Activated T-cell treated with anti-CD3 and anti-CD28 coated beads, Interleukin-2, amount 50 U/mL, for 72 hours (primary cell): ENCODE data around the gene TAOK3. TPM values are rescaled to one million over a fixed set of nuclear protein-coding genes. Genes with fewer than 3 reads are reported as not detected.

ENCODE experiments used
- ATAC-seq, 2 donors: fragments of 150-1000 bp; cut with Tn5 transposase; replicated peaks in 1 of 2; 2 replicates each; pipeline ENCODE4 v1.10.0; 2021; ENCODE audit warnings: moderate library complexity in 2 of 2, mild to moderate bottlenecking in 1 of 2
- DNase-seq, 2 donors: peaks; one replicate each; pipeline ENCODE4 v3.0.0; 2021 to 2022; ENCODE audit warnings: mixed read lengths in 1 of 2
- H3K27ac Mint-ChIP-seq: one replicate; pipeline ENCODE4 v1.8.0; 2022; ENCODE audit warnings: mild to moderate bottlenecking, moderate library complexity, mixed read lengths
- H3K27me3 Mint-ChIP-seq: one replicate; pipeline ENCODE4 v1.8.0; 2022; ENCODE audit warnings: low read depth, mixed read lengths
- H3K36me3 Mint-ChIP-seq, 2 donors: one replicate each; pipeline ENCODE4 v1.8.0; 2022; ENCODE audit warnings: mixed read lengths in 2 of 2, mild to moderate bottlenecking in 1 of 2; ENCODE audit not compliant: insufficient read depth in 2 of 2
- H3K4me1 Mint-ChIP-seq: one replicate; pipeline ENCODE4 v1.8.0; 2022; ENCODE audit warnings: low read depth, mixed read lengths
- H3K4me3 Mint-ChIP-seq, 2 donors: one replicate each; pipeline ENCODE4 v1.8.0; 2022; ENCODE audit warnings: mild to moderate bottlenecking in 2 of 2, mixed read lengths in 2 of 2, moderate library complexity in 2 of 2
- H3K9me3 Mint-ChIP-seq, 2 donors: one replicate each; pipeline ENCODE4 v1.8.0; 2022; ENCODE audit warnings: mixed read lengths in 2 of 2
- total RNA-seq, 2 donors: library from RNA; stranded (reverse); gene quantifications; one replicate each; pipeline ENCODE4 v1.2.3, GENCODE V29; 2022

Gene TAOK3
- total RNA-seq, 2 donors from 2014 or later, result 46.8 to 49.2 TPM

GRCh38 chr12:118391424-118391823 is 18.7 kb upstream of the TAOK3 start:
- Mint-ChIP-seq H3K4me1 (no peaks in the 10 kb centered on the region), H3K4me3 (no peak overlapping the region), H3K27me3 (no peaks in the 10 kb centered on the region), H3K27ac (no peak overlapping the region), H3K9me3 (no peaks in the 10 kb centered on the region), H3K36me3 (peaks cover 3 to 15% of the 10 kb centered on the region in 2 donors)
- ATAC-seq (no peak), DNase-seq (no peak)

DNA sequence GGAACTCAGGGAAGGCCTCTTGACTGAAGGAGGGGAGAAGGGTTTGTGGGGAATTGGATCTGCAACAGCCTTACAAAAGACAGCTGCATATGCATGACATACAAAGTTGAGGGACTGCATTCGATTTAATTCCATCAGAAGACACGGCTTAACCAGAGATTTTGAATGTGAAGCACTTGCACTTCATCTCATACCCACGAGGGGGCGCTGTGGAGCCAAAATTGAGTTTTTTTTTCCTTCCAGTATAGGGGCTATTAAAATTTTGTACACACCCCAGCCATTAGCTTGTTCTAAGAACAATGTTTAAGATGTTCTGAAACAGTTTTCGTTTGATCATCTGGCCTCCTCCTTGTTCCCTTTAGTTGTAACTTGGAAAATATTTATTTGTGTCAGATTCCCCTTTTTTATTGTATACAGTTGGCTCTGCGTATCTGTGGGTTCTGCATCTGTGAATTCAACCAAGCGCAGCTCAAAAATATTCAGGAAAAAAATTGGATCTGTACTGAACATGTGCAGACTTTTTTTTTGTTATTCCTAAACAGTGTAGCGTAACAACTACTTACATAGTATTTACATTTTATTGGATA is 5.3 kb upstream of the TAOK3 start:
- Mint-ChIP-seq H3K36me3 (peaks cover 0 to 3% of the 10 kb centered on the region in 2 donors), H3K4me3 (peak overlapping the region; percentile 90 to 98)
- peak; percentile 67 to 79 for DNase-seq

GRCh38 chr12:118377021-118377883 is 4.5 kb upstream of the TAOK3 start:
- Mint-ChIP-seq H3K27me3 (no peaks in the 10 kb centered on the region), H3K27ac (peak overlapping the region; percentile 52), H3K9me3 (no peaks in the 10 kb centered on the region), H3K4me3 (peak overlapping the region; percentile 90 to 98), H3K4me1 (peaks cover 32% of the 10 kb centered on the region), H3K36me3 (peaks cover 2 to 6% of the 10 kb centered on the region in 2 donors)
- ATAC-seq (no peak), DNase-seq (peak in 1 of 2 donors; percentile 3)

More for the DNA sequence above, 5.3 kb upstream of the TAOK3 start:
- no peaks in the 10 kb centered on the region for H3K27me3 Mint-ChIP-seq
- H3K27ac Mint-ChIP-seq, result peak overlapping the region; percentile 52
- H3K9me3 Mint-ChIP-seq, result no peaks in the 10 kb centered on the region
- no peak for ATAC-seq
- H3K4me1 Mint-ChIP-seq, result peaks cover 29% of the 10 kb centered on the region

- H3K4me1 Mint-ChIP-seq, result peaks cover 37% of the 10 kb centered on the region
- H3K27ac Mint-ChIP-seq, result peak within 1 kb of the TSS; percentile 100
- DNase-seq (peak; percentile 92 to 95), ATAC-seq (peak; percentile 36 to 38)
- peaks cover 4 to 9% of the 10 kb centered on the region in 2 donors for H3K36me3 Mint-ChIP-seq
- no peaks in the 10 kb centered on the region for H3K27me3 Mint-ChIP-seq
- peak within 1 kb of the TSS; percentile 90 to 98 for H3K4me3 Mint-ChIP-seq
- no peaks in the 10 kb centered on the region for H3K9me3 Mint-ChIP-seq
These were observed 3.6 kb upstream of the TAOK3 start, which contains the start of gene SUDS3 for GRCh38 chr12:118376089-118377020. SUDS3 (plus strand) TSS chr12:118376555; CDS start chr12:118376692, 137 bp downstream.

DNA sequence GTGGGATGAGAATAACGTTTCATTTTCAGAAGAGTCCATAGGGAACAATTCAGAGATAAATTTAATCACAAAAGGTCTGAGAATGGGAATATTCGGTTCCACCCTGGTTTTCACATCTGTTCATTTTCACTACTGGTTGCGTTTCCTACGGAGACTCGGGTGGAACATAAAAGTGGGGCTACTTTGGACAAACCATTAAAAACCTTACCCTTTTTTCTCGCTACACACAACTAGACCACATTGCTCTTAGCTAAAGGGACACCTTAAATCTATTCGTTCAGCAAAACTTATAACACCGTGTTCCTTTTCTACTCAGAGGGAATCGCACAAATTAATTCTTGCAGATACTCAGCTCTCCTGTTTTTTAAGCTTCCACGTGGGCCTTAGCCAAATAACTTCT is 2.6 kb upstream of the TAOK3 start:
- H3K27me3 Mint-ChIP-seq, result no peaks in the 10 kb centered on the region
- DNase-seq (no peak), ATAC-seq (no peak)
- peak overlapping the region; percentile 100 for H3K27ac Mint-ChIP-seq
- peak overlapping the region; percentile 90 to 98 for H3K4me3 Mint-ChIP-seq
- H3K36me3 Mint-ChIP-seq, result peaks cover 4 to 9% of the 10 kb centered on the region in 2 donors
- no peaks in the 10 kb centered on the region for H3K9me3 Mint-ChIP-seq
- peaks cover 47% of the 10 kb centered on the region for H3K4me1 Mint-ChIP-seq

DNA sequence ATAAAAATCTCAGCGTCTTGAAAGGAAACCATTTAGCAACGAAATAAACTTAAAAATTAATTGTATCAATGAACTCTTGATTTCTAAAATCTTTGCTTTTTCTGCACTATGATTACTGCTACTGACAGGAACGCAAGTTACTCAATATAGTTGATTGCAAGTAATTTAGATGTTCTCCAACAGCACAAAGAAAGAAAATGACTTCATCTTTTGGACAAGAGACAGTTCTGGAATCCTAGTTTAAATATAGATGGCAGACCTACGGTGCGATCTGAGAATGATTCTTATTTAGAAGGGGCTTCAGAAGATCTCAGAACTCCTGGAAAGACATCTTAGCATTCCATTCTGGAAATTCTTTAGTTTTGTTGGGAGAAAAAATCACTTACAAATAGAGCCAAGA is 2.2 kb upstream of the TAOK3 start:
- Mint-ChIP-seq H3K9me3 (no peaks in the 10 kb centered on the region), H3K4me3 (peak overlapping the region; percentile 43 to 97), H3K4me1 (peaks cover 48% of the 10 kb centered on the region), H3K27me3 (no peaks in the 10 kb centered on the region), H3K36me3 (peaks cover 4 to 9% of the 10 kb centered on the region in 2 donors), H3K27ac (peak overlapping the region; percentile 100)
- DNase-seq (no peak), ATAC-seq (no peak)

DNA sequence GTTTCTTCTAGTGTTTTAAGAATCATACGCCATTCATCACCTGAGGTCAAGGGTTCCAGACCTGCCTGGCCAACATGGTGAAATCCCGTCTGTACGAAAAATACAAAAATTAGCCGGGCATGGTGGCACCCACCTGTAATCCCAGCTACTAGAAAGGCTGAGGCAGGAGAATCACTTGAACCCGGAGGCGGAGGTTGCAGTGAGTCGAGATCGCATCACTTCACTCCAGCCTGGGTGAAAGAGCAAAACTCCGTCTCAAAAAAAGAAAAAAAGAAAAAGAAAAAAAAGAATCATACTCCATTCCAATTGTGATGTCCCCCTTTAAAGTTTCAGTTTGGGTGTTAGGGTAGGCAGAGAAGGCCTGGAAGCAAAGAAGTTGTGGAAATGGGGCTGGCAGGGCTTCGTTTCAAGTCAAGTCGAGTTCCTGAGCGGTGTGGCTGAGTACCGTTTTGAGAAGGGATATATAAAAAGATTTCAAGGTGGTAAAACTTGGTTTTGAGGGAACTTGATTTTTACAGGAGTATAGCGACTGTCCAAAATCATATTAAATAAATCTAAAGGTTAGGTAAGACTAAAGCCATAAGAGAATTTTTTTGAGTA is 1.5 kb upstream of the TAOK3 start:
- H3K4me1 Mint-ChIP-seq, result peaks cover 48% of the 10 kb centered on the region
- DNase-seq (no peak), ATAC-seq (no peak)

GRCh38 chr12:118373616-118374015 is 909 bp upstream of the TAOK3 start:
- H3K27me3 Mint-ChIP-seq, result no peaks in the 10 kb centered on the region
- DNase-seq (no peak), ATAC-seq (no peak)
- peak overlapping the region; percentile 93 for H3K27ac Mint-ChIP-seq
- peaks cover 4 to 9% of the 10 kb centered on the region in 2 donors for H3K36me3 Mint-ChIP-seq
- peaks cover 48% of the 10 kb centered on the region for H3K4me1 Mint-ChIP-seq
- H3K4me3 Mint-ChIP-seq, result peak overlapping the region; percentile 97 to 98
- no peaks in the 10 kb centered on the region for H3K9me3 Mint-ChIP-seq

More for the DNA sequence above, 1.5 kb upstream of the TAOK3 start:
- Mint-ChIP-seq H3K36me3 (peaks cover 4 to 9% of the 10 kb centered on the region in 2 donors), H3K27ac (peak overlapping the region; percentile 58), H3K4me3 (peak overlapping the region; percentile 97 to 98), H3K9me3 (no peaks in the 10 kb centered on the region), H3K27me3 (no peaks in the 10 kb centered on the region)

DNA sequence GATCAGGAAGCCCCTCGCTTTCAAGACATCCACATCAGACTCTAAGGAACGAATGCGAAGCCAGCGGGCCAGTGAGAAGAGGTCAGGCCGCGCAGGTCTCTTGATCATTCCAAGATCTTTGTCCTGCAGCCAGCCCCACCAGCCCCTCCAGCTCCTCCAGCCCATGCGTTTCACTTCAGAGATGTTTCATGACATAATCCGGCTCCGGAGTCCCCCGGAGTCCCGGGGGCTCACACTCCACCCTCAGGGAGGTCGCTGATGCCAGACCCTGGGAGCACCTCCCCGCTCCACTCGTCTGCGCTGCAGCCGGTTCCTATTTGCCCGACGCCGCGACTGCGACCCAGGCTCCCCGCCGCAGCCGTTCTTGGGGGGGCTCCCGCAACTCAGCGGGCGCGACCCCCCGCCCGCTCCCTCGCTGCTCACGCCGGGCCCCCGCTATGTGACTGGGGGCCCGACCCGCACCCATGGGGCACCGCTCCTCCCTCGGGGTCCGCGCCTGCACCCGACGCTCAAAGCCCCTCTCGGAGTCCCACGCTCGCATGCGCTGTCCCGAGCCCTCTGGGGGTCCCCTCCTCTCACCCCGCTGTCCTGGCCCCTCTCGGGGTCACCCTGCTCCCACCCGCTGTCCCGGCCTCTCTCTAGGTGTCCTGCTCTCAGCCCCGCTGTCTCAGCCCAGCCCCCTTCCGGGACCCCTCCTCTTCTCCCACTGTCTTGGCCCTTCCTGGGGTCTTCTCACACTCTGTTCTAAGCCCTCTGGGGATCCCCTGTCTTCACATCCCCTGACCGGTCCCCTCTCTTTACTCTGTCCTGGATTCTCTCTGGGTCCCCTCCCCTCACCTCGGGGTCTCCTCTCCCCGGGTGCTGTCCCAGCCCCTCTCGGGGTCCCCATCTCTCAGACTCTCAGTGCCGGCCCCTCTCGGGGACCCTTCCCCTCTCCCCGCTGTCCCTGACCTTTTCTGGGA is 1.1 kb downstream of the TAOK3 start:
- H3K36me3 Mint-ChIP-seq, result peaks cover 4 to 9% of the 10 kb centered on the region in 2 donors
- no peaks in the 10 kb centered on the region for H3K9me3 Mint-ChIP-seq
- no peak for ATAC-seq
- H3K27ac Mint-ChIP-seq, result peak overlapping the region; percentile 76
- H3K4me3 Mint-ChIP-seq, result peak overlapping the region; percentile 97 to 98
- H3K4me1 Mint-ChIP-seq, result peaks cover 41% of the 10 kb centered on the region
- DNase-seq, result peak; percentile 18 to 32
- H3K27me3 Mint-ChIP-seq, result no peaks in the 10 kb centered on the region

GRCh38 chr12:118370601-118371000 is 2.1 kb downstream of the TAOK3 start:
- Mint-ChIP-seq H3K36me3 (peaks cover 4 to 6% of the 10 kb centered on the region in 2 donors), H3K4me3 (peak overlapping the region; percentile 97 to 98), H3K9me3 (no peaks in the 10 kb centered on the region), H3K4me1 (peaks cover 36% of the 10 kb centered on the region), H3K27ac (peak overlapping the region; percentile 63), H3K27me3 (no peaks in the 10 kb centered on the region)
- DNase-seq (no peak), ATAC-seq (no peak)

DNA sequence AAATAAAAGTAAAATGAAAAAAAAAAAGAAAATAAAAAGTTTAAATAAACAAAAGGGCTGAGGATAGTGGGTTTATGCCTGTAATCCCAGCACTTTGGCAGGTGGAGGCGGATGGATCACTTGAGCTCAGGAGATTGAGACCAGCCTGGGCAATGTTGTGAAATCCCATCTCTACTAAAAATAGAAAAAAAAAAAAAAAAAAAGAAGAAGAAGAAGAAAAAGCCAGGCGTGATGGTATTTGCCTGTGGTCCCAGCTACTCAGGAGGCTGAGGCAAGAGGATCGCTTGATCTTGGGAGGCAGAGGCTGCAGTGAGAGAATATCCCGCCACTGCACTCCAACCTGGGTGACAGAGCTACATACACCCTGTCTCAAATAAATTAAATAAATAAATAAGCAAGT is 3.9 kb downstream of the TAOK3 start:
- peaks cover 27% of the 10 kb centered on the region for H3K4me1 Mint-ChIP-seq
- H3K9me3 Mint-ChIP-seq, result no peaks in the 10 kb centered on the region
- H3K27me3 Mint-ChIP-seq, result no peaks in the 10 kb centered on the region
- no peak overlapping the region for H3K4me3 Mint-ChIP-seq
- peaks cover 4 to 6% of the 10 kb centered on the region in 2 donors for H3K36me3 Mint-ChIP-seq
- no peak overlapping the region for H3K27ac Mint-ChIP-seq
- ATAC-seq, result no peak
- no peak for DNase-seq
